Adrenal gland (tissue), 5 donors: ENCODE measurements around the gene RNF223.

Experiments
- POLR2A ChIP-seq, 2 donors: fragments of 450-650 bp; IDR thresholded peaks; one replicate each; pipeline ENCODE4 v1.6.1; 2017; ENCODE audit warnings: antibody characterized with exemption in 2 of 2, mild to moderate bottlenecking in 2 of 2, moderate library complexity in 1 of 2
- TF ChIP-seq, protein P1 (sequence below), 6 experiments: fragments of 450-650 bp in 4 of 6; fragments of 200-600 bp in 2 of 6; sonication (generic) in 1 of 6; IDR thresholded peaks; 1 replicate in 5 of 6; 2 replicates in 1 of 6; pipeline versions ENCODE4 v1.5.1 to v1.8.0; 2016 to 2021; ENCODE audit warnings: antibody characterized with exemption in 6 of 6, mild to moderate bottlenecking in 2 of 6, moderate library complexity in 1 of 6
- donor health status: DM: no; HTN: no; CAD: no.

DNA sequence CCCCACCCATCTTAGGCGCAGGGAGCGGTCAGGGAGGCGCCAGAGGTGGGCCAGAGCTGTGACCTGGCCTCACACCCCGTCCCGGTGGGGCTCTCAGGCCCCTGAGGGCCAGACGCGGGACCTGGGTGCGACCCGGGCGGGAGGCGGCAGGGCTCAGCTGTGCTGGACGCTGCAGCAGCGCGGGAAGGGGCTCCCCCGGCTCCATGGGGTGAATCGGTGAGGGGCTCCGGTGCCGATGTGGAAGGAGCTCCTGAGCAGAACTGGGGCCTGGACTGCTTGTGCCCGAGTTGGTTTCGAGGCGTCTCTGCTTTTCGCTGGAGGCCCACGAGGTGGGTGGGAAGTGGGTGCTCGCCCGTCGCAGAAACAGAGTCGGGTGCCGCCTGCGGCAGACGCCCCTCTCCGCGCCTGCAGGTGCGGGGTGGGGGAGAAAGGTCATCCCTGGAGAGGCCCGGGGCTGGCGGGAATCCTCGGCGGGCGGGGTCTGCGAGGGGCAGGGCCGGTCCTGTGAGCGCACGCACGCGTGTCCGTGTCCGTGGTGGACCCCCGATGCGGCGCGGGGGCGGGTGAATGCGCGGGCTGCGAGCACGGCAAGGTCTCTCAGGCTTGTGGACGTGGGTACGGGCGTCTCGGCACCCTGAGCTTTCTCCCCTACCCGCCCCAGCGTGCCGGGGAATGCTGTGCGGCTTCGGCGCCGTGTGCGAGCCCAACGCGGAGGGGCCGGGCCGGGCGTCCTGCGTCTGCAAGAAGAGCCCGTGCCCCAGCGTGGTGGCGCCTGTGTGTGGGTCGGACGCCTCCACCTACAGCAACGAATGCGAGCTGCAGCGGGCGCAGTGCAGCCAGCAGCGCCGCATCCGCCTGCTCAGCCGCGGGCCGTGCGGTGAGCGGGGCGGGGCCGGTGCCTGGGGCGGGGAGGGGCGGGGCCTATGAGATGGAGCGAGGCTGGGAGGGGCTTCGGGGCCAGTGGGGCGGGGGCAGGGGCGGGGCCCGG lies 33.8 kb downstream of the RNF223 start:
- no peak for TF ChIP-seq POLR2A (IDR thresholded peaks at IDR 0.05)
- TF ChIP-seq, protein P1, sequence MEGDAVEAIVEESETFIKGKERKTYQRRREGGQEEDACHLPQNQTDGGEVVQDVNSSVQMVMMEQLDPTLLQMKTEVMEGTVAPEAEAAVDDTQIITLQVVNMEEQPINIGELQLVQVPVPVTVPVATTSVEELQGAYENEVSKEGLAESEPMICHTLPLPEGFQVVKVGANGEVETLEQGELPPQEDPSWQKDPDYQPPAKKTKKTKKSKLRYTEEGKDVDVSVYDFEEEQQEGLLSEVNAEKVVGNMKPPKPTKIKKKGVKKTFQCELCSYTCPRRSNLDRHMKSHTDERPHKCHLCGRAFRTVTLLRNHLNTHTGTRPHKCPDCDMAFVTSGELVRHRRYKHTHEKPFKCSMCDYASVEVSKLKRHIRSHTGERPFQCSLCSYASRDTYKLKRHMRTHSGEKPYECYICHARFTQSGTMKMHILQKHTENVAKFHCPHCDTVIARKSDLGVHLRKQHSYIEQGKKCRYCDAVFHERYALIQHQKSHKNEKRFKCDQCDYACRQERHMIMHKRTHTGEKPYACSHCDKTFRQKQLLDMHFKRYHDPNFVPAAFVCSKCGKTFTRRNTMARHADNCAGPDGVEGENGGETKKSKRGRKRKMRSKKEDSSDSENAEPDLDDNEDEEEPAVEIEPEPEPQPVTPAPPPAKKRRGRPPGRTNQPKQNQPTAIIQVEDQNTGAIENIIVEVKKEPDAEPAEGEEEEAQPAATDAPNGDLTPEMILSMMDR (IDR thresholded peaks at IDR 0.05): peak in 1 of 6 experiments; percentile 8
